Calu3 (cell line): ENCODE results near the gene OR10S1. TPM values are rescaled to one million over a fixed set of nuclear protein-coding genes. Genes with fewer than 3 reads are reported as not detected.
"Not testable (repeated sequence)": the region's sequence is repeated elsewhere in the genome, so short reads cannot be mapped to it uniquely, and the experiment has no call there.

ENCODE experiments used
- Bru-seq: library from RNA; stranded (reverse); fragments of 400-500 nt; gene quantifications from one replicate; lab custom pipeline; 2021; lab: Mats Ljungman, UMichigan
- BruChase-seq, 2 experiments: library from RNA; stranded (reverse); fragments of 400-500 nt; gene quantifications; one replicate each; lab custom pipeline; 2021; lab: Mats Ljungman, UMichigan
- BruUV-seq: library from RNA; stranded (reverse); fragments of 400-500 nt; replicated peaks from 2 replicates; lab custom pipeline; 2021; lab: Mats Ljungman, UMichigan
- CTCF ChIA-PET: fragments of 300-600 bp; sonication (Branson Sonifier 250); formaldehyde crosslinking; loops from one replicate; lab custom pipeline; 2022; ENCODE audit warnings: antibody characterized with exemption; lab: Charles Lee
- DNase-seq: peaks from one replicate; pipeline ENCODE4 v3.0.0; 2022
- H3K27ac Mint-ChIP-seq: one replicate; pipeline ENCODE4 v1.8.0; 2022; ENCODE audit warnings: mixed read lengths; ENCODE audit not compliant: unreplicated experiment
- H3K27me3 Mint-ChIP-seq: one replicate; pipeline ENCODE4 v1.8.0; 2022; ENCODE audit warnings: mixed read lengths; ENCODE audit not compliant: unreplicated experiment
- H3K36me3 Mint-ChIP-seq: one replicate; pipeline ENCODE4 v1.8.0; 2022; ENCODE audit warnings: mild to moderate bottlenecking, moderate library complexity, mixed read lengths; ENCODE audit not compliant: insufficient read depth, unreplicated experiment
- H3K4me1 Mint-ChIP-seq: one replicate; pipeline ENCODE4 v1.8.0; 2022; ENCODE audit warnings: mild to moderate bottlenecking, low read depth, mixed read lengths; ENCODE audit not compliant: unreplicated experiment
- H3K4me3 Mint-ChIP-seq: one replicate; pipeline ENCODE4 v1.8.0; 2022; ENCODE audit warnings: mild to moderate bottlenecking, low read depth, moderate library complexity, mixed read lengths; ENCODE audit not compliant: unreplicated experiment
- H3K9me3 Mint-ChIP-seq: one replicate; pipeline ENCODE4 v1.8.0; 2022; ENCODE audit warnings: low read depth, mixed read lengths; ENCODE audit not compliant: unreplicated experiment
- intact Hi-C: fragments of 100-400 bp; cut with micrococcal nuclease; formaldehyde crosslinking; loops from one replicate; pipeline ENCODE4 v1.10.0; 2022; ENCODE audit not compliant: unreplicated experiment
- long read RNA-seq: library from polyadenylated mRNA; stranded (forward); transcript quantifications from one replicate; pipeline ENCODE4 v2.0.0, GENCODE V29; 2022
- total RNA-seq: library from RNA; stranded (reverse); gene quantifications from 2 replicates; pipeline ENCODE4 v1.2.3, GENCODE V29; 2022
- TF ChIP-seq, protein P1 (sequence below): fragments of 200-600 bp; IDR thresholded peaks from one replicate; pipeline ENCODE4 v1.8.0; 2022; ENCODE audit warnings: antibody characterized with exemption; ENCODE audit not compliant: unreplicated experiment

The OR10S1 gene, protein sequence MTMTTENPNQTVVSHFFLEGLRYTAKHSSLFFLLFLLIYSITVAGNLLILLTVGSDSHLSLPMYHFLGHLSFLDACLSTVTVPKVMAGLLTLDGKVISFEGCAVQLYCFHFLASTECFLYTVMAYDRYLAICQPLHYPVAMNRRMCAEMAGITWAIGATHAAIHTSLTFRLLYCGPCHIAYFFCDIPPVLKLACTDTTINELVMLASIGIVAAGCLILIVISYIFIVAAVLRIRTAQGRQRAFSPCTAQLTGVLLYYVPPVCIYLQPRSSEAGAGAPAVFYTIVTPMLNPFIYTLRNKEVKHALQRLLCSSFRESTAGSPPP
- total RNA-seq = not detected in 2 replicates
- Bru-seq, nascent RNA = not detected
- BruChase-seq, experiment 1, labeled RNA remaining after a 6-hour chase = not detected
- BruChase-seq, experiment 2, labeled RNA remaining after a 2-hour chase = not detected
- long read RNA-seq = 0 reads

DNA sequence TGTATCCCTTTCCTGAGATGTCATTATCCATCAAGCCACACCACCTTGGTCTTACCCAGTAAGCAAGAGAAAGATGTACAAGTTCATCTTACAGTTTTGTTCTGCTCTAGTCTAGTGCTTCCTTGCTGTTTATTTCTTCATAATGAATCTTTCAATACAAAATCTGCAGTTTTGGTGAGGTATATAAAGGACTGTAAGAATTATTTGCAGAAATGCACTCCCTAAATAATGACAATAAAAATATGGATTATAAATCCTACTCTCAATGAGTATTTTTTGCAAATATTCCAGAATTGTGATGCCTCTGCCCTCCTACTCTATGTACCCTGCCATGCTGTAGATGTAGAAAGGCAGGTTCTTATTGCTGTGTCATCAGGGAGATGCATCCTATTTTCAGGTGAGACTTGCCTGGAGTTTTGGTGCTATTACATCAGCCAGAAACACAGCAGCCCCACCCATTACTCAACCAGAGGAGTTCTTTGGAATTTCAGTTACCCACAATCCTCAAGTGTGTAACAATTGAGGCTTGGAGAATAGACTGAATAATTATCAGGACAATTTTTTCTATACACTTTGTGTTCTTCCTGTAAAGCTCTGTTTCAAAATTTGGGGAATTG lies at the start of gene OR10S1:
OR10S1 (minus strand) TSS at position 51 of the 617 bp plus-strand sequence. CDS start 117 bp downstream, outside the sequence.
- Mint-ChIP-seq H3K4me3 (no peak within 1 kb of the TSS), H3K9me3 (peaks cover 8% of the 10 kb centered on the region), H3K27ac (no peak within 1 kb of the TSS), H3K4me1 (no peaks in the 10 kb centered on the region), H3K27me3 (no peaks in the 10 kb centered on the region), H3K36me3 (no peaks in the 10 kb centered on the region)
- intact Hi-C loops = no loop called here
- TF ChIP-seq, protein P1, sequence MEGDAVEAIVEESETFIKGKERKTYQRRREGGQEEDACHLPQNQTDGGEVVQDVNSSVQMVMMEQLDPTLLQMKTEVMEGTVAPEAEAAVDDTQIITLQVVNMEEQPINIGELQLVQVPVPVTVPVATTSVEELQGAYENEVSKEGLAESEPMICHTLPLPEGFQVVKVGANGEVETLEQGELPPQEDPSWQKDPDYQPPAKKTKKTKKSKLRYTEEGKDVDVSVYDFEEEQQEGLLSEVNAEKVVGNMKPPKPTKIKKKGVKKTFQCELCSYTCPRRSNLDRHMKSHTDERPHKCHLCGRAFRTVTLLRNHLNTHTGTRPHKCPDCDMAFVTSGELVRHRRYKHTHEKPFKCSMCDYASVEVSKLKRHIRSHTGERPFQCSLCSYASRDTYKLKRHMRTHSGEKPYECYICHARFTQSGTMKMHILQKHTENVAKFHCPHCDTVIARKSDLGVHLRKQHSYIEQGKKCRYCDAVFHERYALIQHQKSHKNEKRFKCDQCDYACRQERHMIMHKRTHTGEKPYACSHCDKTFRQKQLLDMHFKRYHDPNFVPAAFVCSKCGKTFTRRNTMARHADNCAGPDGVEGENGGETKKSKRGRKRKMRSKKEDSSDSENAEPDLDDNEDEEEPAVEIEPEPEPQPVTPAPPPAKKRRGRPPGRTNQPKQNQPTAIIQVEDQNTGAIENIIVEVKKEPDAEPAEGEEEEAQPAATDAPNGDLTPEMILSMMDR = no peak
- no TSS peak for BruUV-seq
- no peak for DNase-seq
- CTCF ChIA-PET = no interaction called here

DNA sequence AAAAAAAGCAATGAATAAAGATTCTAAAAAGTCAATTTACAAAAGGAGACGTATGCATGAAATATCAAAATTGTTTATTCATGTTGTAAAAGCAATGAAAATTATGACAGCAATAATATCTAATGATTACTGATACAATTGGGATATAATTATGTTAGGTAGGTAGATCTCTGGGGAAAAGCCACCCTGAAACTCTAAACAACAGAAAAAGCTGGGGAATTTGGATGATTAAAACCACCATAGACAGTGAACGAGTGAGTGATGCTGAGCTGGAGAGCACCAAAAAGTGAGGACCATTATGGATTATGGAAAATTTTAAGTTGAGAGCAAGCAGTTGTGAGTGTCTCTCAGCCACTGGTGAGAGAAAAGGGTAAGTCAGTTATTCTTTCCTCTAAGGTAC lies 48.9 kb upstream of the OR10S1 start, which contains the start of gene OR10G8:
OR10G8 (plus strand) TSS at position 301 of the 400 bp plus-strand sequence. CDS start 2,825 bp downstream, outside the sequence.
- H3K9me3 Mint-ChIP-seq = no peaks in the 10 kb centered on the region
- intact Hi-C loops = no loop called here

DNA sequence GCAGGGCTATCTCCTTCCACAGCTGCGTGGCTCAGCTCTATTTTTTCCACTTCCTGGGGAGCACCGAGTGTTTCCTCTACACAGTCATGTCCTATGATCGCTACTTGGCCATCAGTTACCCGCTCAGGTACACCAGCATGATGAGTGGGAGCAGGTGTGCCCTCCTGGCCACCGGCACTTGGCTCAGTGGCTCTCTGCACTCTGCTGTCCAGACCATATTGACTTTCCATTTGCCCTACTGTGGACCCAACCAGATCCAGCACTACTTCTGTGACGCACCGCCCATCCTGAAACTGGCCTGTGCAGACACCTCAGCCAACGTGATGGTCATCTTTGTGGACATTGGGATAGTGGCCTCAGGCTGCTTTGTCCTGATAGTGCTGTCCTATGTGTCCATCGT lies 38.3 kb upstream of the OR10S1 start:
- DNase-seq, CTCF ChIA-PET, H3K36me3 Mint-ChIP-seq, H3K4me3 Mint-ChIP-seq, BruUV-seq, H3K9me3 Mint-ChIP-seq, H3K27ac Mint-ChIP-seq, H3K4me1 Mint-ChIP-seq, H3K27me3 Mint-ChIP-seq, intact Hi-C loops: not testable (repeated sequence)

More for the DNA sequence above, 48.9 kb upstream of the OR10S1 start, which contains the start of gene OR10G8:
- Mint-ChIP-seq H3K4me1 (no peaks in the 10 kb centered on the region), H3K27me3 (no peaks in the 10 kb centered on the region), H3K36me3 (no peaks in the 10 kb centered on the region), H3K4me3 (no peak within 1 kb of the TSS), H3K27ac (no peak within 1 kb of the TSS)
- TF ChIP-seq, protein P1 = no peak
- CTCF ChIA-PET = no interaction called here
- no peak for DNase-seq
- BruUV-seq = no TSS peak

DNA sequence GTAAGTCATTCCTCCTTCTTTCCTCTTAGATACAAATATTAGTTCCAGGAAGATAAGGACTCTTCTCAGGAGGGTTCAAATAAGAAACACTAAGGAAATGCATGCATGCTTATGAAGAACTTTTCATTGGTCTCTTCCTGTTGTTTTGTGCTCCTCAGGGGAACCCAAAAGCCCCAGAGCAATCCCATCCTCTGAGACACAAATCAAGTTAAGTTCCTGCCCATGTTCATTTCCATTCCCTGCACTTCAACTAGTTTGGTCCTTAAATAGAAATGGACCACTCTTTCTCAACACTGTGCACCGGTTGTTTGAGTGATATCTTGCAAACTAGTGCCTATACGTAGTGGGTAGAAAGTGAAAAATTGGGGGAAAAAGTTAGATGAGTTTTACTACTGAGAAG lies 35.1 kb upstream of the OR10S1 start, which contains the start of gene OR10G4:
OR10G4 (plus strand) TSS at position 301 of the 400 bp plus-strand sequence. CDS start 2,578 bp downstream, outside the sequence.
- intact Hi-C loops = no loop called here
- BruUV-seq = no TSS peak
- H3K9me3 Mint-ChIP-seq = no peaks in the 10 kb centered on the region

More for the DNA sequence above, 35.1 kb upstream of the OR10S1 start, which contains the start of gene OR10G4:
- CTCF ChIA-PET = no interaction called here
- TF ChIP-seq, protein P1 = no peak
- no peak within 1 kb of the TSS for H3K27ac Mint-ChIP-seq
- H3K4me3 Mint-ChIP-seq = no peak within 1 kb of the TSS
- no peaks in the 10 kb centered on the region for H3K4me1 Mint-ChIP-seq
- DNase-seq = no peak
- H3K36me3 Mint-ChIP-seq = no peaks in the 10 kb centered on the region
- no peaks in the 10 kb centered on the region for H3K27me3 Mint-ChIP-seq
